Fibroblast of mammary gland (primary cell): Measurements from ENCODE around the gene FMN1.

Experiments used
- DNase-seq: peaks from one replicate; pipeline ENCODE4 v3.0.0-alpha.2; 2010; ENCODE audit warnings: low read depth
- H3K4me3 ChIP-seq: 2 replicates; pipeline ENCODE4 v1.5.1; 2011; ENCODE audit warnings: low read depth, mild to moderate bottlenecking, low read length, moderate library complexity; ENCODE audit not compliant: control insufficient read depth
- TF ChIP-seq, protein P1 (sequence below): conservative IDR thresholded peaks from 2 replicates; pipeline ENCODE4 v1.5.1; 2011; ENCODE audit warnings: low read depth, low read length, inconsistent platforms; ENCODE audit not compliant: control insufficient read depth, insufficient read depth

FMN1 gene

DNA sequence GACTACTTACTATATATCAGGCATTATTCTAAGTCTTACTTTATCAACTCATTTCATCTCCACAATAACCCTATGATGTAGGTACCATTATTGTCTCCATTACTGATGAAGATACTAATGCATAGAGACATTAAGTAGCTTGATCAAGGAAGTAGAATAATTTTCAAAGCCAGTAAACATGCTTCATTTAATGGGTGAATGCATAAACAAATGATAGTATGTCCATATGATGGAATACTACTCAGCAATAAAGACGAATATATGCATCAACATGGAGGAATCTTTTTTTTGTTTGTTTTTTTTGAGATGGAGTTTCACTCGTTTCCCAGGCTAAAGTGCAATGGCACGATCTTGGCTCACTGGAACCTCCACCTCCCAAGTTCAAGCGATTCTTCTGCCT, 184.9 kb downstream of the FMN1 start:
- no peak overlapping the region for H3K4me3 ChIP-seq
- no peak for DNase-seq
- TF ChIP-seq, protein P1, sequence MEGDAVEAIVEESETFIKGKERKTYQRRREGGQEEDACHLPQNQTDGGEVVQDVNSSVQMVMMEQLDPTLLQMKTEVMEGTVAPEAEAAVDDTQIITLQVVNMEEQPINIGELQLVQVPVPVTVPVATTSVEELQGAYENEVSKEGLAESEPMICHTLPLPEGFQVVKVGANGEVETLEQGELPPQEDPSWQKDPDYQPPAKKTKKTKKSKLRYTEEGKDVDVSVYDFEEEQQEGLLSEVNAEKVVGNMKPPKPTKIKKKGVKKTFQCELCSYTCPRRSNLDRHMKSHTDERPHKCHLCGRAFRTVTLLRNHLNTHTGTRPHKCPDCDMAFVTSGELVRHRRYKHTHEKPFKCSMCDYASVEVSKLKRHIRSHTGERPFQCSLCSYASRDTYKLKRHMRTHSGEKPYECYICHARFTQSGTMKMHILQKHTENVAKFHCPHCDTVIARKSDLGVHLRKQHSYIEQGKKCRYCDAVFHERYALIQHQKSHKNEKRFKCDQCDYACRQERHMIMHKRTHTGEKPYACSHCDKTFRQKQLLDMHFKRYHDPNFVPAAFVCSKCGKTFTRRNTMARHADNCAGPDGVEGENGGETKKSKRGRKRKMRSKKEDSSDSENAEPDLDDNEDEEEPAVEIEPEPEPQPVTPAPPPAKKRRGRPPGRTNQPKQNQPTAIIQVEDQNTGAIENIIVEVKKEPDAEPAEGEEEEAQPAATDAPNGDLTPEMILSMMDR, result no peak

DNA sequence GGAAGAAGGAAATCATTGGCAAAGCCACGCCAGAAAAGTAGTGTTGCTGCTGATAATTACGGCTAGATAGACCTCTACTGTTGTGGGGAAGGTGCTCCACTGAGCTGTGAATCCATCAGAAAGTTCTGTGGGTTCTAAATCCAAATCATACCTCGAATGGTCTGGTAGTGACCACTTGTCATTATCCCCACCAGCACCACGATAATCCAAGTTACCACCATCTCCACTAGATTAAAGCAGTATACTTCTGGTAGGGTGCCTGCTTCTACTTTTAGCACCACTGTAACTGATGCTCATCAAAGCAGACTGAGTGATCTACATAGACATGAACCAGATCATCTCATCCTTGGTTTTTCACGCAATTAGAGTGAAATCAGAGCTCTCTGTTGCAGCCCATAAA, 185.5 kb downstream of the FMN1 start:
- DNase-seq, result no peak
- TF ChIP-seq, protein P1, result no peak
- H3K4me3 ChIP-seq, result no peak overlapping the region

DNA sequence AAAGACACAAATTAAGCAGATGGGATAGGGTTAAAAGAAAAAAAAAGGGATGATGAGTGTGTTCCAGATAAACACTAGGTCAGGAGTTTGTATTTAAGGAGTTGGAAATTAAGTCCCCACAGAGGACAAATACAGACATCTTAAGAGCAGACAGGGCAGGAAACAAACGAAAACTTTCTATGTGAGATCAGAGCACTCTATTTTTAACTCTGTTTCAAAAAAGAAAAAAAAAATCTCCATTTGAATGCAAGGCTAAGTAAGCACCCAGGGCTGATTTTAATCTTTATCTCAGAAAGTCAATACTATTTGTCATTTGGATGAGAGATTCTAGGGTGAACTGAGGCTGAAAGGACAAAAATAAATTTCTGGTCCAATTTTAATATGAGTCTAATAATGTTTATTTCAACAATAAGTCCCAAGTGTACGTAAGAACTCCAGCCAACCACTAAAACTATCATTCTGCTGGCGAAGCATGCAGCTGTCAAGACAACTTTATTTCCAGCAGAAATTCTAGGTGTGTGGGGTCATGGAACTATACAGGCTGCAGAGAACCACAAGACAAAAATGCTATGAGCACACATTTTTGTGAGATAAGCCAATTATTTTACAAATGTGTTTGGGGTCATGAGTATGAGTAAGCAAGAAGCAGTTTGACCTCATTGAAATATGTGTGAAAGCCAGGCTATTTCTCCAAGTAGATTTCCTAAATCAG, 186.1 kb downstream of the FMN1 start:
- peak; percentile 67 for DNase-seq
- no peak overlapping the region for H3K4me3 ChIP-seq
- TF ChIP-seq, protein P1, result no peak

DNA sequence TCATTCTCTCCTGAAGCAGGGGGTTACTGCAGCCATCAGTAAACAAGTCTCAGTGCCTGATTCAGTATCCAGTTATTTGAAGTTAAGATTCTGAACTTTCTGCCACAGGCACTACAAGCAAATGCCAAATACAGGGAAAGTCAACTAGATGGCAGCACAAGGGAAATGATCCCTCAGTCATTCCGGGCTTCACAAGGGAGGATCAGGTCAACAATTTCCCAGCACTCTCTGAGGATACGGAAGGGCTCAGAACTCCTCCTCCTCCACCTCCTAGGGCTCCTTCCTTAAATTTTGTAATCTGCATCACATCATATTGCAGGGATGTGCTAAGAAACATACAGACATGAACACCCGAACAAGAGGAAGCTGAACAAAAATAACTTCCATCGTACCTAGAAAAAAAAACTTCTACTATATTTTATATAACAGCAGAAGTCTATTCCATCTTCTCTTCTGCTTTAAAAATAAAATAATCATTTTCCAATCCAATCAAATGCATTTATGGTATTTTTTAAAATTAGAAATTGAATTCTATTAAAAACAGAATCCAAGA, 187.1 kb downstream of the FMN1 start:
- DNase-seq, result peak; percentile 67
- no peak overlapping the region for H3K4me3 ChIP-seq
- TF ChIP-seq, protein P1, result peak; percentile 46

DNA sequence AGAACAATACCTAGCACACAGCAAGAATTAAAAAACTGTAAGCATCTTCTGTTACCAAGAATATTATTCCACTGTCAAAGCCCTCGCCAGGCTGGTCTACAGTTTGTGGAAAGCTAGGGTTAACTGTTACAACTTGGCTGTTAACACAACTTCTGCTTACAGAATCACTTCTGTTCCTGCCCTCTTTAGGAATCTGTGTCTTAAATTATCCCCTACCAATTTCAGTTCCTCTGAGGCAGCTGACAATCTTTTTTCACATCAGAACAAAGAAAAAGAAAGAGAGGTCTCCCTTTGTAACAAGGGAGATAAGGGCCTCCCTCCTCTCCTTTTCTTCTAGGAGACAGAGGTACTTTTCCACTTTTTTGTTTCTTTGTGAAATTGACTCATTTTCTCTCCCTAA, 188.9 kb downstream of the FMN1 start:
- no peak overlapping the region for H3K4me3 ChIP-seq
- TF ChIP-seq, protein P1, result no peak
- no peak for DNase-seq

DNA sequence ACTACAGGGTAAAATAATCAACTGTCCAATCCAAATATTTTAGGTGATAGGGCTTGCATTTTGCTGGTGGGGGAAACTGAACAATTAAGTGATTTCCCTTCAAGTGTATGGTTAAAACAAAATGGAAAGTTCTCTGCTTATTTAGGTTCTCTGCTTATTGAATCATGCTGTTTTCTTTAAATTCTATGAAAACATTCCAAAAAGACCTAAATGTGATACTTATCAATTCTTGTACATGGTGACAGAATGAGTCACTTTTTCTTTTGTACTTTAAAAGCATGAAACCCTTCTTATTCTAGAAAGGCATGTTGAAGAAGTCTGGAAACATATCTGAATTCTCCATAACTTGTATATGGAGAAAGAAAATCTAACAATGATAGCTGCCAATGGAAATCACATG, 192.6 kb downstream of the FMN1 start:
- H3K4me3 ChIP-seq, result no peak overlapping the region
- TF ChIP-seq, protein P1, result no peak
- no peak for DNase-seq
